Activated T-cell treated with anti-CD3 and anti-CD28 coated beads, Interleukin-2, amount 50 U/mL, for 48 hours (primary cell): ENCODE results near the gene MCRIP1.

ENCODE experiments used
- DNase-seq, 2 experiments: peaks; one replicate each; pipeline ENCODE4 v3.0.0-alpha.2; 2020

MCRIP1 gene, protein sequence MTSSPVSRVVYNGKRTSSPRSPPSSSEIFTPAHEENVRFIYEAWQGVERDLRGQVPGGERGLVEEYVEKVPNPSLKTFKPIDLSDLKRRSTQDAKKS

DNA sequence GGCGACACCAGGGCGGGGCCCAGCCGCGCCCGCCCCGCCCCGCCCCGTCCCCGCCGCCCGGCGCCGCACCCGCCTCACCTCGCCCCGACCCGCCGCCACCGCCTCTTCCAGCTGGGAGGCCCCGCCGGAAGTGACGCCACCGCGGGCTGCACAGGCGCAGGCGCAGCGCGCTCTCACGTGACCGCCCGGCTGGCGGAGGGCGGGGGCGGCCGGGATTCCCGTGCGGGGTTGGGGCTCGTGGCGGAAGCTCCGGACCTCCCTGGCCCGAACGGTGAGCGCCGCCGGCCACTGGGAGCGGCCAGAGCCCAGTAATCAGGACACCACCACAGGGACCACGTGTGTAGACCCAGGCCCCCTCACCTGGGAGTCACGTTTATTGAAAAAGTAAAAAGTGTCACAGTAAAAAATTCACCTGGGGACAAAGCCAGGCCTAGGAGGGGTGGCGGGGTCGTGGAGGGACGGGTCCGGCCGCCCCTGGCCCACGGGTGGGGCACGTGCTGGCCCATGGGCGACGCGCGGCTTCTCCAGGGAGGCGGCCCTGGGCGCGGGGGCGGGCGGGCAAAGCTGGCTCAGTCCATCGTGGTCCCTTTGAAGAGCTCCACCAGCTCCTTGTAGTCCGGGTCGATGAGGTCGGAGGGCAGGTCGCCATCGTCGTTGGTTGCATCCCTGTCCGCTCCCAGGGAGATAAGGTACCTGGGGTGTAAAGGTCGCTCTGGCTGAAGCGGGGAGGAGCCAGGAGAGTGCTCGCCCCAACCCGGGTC is at the start of gene MCRIP1:
MCRIP1 (minus strand) TSS at position 132 of the 761 bp plus-strand sequence. CDS start 8,785 bp downstream, outside the sequence.
- peak; percentile 95 to 97 for DNase-seq

DNA sequence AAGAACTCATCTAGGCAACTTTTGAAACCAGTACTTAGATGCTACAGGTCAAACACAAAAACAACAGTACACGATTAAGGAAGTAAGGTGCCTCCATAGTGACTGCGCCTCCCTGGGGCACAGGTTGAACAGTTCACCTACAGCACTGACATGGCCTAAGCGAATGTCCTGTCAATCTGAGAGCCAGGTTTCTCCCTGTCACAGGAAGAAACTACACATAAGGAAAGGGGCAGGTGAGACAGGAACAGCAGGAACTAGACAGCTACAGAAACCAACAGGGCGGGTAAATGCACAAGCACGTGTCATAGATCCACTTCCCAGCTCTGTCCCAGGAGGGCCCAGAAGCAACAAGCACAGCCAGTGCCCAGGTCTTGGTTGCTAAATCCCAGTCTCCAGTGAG is 46.0 kb upstream of the MCRIP1 start:
- DNase-seq = no peak

DNA sequence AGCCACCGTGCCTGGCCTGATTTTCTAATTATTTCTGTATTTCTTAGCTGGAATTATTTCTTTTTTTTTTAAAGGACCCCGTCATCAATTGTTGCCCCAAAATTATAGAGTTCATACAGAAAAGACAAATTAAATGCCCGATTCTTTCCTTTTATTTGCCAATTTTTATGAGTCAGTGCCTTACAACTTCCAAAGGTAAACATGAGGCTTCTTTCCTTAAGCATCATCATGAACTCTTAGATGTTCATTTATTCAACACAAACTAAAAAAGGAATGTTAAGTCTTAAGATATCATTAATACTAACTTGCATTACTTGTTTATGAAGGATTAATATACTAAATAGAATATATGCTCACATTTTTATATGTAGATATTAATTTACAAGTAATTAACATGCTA is 45.2 kb upstream of the MCRIP1 start:
- DNase-seq = no peak

DNA sequence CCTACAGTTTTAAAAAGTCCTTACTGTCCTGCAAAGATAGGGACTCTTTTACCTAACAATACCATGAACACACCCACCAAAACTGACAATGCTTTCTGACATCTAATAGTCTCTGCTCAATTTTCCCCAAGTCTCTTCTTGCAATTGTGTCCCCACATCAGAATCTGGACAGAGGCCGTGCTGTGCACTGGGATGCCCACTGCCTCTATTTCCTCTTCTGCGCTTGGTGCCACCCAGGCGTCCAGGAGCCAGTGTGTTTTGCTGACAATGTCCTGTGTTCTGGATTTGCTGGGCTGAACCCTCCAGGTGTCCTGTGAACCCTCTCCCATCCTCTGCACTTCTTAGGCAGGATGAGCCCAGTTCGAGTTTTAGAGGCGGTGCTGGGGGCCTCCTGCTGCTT is 44.5 kb upstream of the MCRIP1 start:
- DNase-seq = no peak

DNA sequence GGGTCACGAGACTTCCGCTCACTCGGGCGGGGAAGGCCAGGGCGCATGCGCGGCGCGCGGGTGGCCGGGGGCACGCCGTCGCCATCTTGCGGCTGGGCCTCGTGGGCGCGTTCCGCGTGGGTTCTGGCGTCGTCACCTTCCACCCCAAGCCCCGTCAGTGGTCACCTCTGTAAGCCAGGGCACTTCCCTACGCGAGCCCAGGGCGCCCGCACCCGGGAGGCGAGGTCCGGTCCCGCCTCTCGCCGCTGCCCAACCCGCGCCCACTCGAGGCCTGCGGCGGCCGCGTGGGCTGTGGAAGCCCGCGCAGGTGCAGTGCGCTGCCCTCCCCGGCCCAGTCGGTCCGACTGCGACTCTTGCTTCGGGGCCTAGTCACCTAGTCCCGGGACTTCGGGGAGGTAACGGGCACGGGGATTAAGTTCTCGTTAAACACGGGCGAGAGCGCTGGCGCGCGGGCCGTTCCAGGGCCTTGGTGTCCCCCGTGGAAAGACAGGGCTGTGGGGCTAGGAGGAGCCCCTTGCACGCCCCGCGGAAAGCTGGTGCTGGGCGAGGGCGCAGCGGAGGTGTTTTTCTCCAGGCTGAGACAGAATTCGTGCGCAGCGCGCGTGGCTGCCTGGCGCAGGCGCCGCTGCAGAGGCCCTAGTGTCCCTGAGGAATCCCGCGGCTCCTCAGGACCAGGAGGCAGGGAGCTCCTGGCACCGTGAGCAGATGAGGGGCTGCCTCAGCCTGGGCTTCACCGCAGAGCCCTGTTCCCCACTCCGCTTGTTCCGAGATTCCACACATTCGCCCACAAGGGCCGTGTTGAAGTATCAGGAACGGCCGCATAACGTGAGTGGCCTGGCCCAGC is 38.5 kb upstream of the MCRIP1 start:
- DNase-seq = peak; percentile 96

DNA sequence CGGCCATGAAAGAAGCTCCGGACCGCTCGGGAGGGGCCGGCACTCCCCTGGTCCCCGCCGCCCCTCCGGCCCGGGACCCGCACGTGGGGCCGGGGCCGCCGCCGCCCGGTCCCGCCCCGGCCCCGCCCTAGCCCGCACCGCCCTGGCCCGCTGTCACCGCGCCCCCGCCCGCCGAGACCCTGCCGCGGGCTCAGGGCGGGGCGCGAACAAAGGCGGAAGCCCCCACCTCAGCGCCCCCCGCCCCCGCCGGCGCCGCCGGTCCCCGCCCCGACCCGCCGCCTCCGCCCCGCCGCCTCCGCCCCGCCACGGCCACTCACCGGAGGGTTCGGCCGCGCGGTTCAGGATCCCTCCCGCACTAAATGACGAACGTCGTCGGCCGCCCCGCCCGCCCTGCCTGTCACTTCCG is 37.9 kb upstream of the MCRIP1 start, which contains the start of gene ARHGDIA:
ARHGDIA (minus strand) TSS at position 357 of the 406 bp plus-strand sequence. CDS start 1,407 bp downstream, outside the sequence.
- no peak for DNase-seq

DNA sequence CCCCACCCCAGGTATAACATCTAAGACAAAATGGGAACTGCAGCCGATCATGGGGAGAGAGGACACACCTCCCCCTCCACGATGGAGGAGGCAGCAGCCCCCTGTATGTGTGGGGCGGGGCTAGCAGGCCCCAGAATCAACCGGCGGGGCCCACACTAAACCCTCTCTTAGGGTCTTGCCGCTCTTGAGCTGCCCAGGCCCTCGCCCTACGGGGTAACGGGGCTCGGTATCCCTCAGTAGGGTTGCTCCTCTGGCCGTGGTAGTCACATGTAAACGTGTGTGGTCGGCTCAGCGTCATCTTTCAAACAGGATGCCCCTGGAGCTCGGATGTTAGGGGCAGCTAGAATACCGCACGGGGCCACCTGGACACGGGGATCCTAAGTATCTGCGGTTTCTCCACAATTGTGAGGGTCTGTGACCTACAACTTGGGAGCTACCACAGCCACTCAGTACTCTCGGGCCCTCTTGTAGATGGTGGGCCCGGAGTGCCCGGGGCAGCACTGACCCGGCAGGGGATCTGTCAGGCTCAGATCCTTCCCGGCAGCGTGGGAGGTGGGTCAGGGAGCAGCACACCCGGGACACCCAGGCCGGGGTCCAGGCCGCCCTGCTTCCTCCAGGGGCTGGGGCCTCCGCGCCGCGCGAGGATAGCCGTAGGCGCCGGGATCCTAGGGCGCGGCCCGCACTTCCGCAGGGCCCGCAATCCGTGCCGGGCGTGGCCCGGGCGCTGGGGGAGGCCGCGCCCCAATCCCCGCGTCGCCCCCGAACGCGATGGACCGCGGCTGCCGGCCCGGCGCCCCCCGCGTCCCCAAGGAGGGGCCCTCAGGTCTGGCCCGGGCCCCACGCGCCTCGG is 37.3 kb upstream of the MCRIP1 start:
- DNase-seq = peak; percentile 70 to 72

DNA sequence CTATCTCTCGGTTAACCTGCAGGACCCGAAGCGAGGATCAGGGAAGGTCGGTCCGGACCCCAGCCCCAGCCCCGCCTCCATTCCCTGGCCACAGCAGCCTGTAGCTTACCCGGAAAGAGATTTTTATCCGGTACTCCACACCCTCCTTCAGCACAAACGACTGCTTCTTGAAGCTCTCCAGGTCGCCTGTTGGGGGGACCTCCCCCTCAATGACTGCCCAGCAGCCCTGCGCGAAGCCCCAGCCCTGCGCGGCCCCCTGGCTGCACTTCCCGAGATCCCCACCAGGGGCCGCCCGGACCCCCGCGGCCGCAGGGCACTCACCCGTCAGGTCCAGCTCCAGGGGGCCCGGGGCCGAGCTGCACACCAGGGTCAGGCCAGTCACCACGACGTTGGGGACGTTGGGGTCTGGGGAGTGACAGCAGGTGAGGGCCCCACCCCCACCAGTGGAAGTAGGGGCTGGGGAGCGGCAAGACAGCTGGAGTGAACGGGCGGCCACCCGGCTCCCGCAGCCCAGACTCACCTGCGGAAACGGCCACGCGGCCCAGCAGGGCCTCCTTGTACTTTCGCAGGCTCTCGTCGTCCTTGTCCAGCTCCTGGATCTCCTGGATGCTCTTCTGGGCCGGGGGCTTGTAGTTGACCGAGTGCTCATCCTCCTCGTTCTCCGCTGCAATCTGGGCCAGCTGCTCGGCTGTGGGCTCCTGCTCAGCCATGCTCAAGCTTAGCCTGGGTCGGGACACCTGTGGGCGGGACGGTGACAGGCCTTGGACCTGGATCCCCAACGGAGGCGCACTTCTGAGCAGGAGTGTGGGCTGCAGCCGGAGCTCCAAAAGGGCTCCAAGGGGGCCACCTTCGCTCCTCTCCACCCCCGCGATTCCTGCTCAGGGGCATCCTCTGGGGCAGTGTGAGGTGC is 36.4 kb upstream of the MCRIP1 start:
- peak; percentile 75 to 77 for DNase-seq

DNA sequence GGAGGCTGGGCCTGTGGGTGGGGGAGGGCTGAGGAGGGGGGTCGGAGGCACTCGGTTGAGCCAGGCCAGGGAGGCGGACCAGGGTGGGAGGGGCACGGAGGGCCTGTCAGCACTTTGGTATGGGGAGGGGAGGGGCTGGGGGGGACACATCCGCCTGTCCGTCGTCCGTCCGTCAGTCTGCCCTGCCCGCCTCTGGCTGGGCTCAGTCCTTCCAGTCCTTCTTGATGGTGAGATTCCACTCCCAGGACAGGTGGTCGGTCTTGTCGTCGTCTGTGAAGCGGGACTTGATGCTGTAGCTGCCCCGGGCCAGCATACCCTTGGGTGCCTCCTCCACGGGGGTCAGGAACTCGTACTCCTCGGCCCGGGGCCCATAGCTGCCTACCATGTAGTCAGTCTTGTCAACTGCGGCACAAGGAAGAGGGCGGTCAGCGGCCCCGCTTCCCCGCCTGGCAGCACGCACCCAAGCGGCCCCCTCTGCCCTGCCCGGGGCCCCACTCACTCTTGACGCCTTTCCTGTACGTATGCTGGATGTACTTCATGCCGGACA is 35.7 kb upstream of the MCRIP1 start:
- DNase-seq = no peak

DNA sequence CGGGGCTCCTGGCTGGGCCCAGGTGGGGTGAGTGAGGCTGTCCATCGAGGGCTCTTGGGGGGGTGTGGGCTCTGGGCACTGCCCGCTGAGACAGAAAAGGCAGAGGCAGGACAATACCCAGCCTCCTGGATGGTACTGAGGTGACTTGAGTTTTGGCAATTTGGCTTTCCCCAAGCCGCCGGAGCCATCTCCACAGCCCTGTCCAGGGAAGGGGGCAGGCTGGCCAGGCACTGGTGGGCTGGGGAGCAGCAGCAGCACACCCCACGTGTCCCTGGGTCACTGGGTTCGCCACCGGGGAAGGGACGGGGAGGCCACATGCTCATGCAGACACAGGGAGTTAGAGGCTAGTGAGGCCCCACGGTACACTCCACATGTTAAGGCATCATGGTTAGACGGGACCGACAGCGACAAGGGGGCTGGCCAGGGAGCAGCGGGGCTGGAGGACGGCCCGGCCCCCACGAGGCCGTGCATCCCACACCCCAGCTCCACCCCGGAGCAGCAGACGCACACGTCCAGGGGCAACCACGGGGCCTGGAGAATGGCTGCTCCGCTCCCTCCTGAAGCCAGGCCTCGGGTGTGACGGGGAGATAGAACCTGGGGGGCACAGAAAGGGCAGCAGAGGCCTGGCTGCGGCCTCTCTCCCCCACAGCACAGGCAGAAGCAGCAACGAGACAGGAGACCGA is 35.0 kb upstream of the MCRIP1 start:
- DNase-seq = no peak

DNA sequence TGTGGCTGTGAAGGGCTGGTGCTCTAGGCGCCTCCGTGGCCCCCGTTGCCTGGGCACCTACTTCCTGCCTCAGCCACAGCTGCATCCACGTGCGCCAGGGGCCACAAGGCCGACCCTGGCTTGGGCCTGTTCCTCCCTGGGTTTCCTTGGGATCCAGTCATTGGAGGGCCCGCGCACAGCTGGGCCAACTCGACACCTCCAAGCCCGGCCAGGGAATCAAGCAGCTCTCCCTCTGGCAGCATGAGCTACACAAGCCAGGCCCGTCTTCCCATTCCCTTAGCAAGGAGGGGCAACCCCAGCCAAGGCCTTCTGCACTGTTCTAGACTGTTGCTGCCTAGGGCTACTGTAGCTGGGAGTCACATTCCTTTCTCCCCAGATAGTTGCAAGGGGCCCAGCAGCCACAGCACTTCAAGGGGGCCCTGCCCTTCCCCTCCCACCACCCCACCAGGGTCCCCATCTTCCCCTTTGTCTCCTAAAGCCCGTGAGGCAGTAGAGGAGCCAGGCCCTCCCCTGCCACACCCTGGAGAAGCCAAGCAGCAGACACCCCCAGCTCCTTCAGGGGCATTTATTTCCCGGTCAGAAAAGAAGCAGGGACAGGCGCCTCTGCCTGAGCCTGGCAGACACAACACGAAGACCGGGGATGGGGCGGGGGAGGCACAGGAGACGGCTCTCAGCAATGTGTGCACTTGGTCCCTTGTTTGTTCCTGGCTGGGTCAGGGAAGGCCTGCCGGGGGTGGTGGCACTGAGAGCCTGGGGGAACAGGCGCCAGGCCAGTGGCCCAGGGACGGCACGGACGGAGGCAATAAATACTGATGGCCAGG is 34.3 kb upstream of the MCRIP1 start:
- peak in 1 of 2 experiments; percentile 57 for DNase-seq

DNA sequence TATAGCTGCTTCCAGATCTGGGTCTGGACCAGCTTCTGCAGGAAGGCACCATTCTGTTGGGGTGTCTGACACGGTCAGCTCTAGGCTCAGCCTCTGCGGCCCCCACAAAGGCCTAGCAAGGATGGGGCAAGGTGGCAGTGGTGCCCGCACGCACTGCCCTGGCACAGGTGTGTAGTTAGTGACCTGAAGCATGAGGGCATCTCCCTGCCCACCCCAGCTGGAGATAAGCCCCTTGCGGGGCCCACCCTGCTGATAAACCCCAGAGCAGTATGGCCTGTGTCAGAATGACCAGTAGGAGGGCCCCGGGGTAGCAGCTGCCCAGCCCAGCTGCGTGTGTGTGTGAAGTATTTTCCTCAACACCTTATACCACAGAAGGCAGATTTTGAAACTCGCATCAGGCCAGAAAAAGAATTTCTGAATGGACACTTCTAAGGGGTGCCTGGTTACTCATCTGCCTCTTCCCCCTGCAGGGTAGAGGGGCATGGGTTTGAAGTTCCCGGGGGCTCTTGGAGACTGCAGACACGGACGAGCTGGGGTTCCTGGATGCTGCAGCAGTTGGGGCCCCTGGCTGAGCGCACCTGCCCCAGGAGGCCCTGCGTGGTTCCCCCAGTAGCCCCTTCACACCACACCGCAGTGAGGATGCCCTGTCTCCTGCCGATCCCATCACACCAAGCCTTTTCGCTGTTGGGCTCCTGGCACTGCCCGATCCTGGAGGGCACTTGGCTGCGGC is 33.5 kb upstream of the MCRIP1 start:
- DNase-seq = peak in 1 of 2 experiments; percentile 46

DNA sequence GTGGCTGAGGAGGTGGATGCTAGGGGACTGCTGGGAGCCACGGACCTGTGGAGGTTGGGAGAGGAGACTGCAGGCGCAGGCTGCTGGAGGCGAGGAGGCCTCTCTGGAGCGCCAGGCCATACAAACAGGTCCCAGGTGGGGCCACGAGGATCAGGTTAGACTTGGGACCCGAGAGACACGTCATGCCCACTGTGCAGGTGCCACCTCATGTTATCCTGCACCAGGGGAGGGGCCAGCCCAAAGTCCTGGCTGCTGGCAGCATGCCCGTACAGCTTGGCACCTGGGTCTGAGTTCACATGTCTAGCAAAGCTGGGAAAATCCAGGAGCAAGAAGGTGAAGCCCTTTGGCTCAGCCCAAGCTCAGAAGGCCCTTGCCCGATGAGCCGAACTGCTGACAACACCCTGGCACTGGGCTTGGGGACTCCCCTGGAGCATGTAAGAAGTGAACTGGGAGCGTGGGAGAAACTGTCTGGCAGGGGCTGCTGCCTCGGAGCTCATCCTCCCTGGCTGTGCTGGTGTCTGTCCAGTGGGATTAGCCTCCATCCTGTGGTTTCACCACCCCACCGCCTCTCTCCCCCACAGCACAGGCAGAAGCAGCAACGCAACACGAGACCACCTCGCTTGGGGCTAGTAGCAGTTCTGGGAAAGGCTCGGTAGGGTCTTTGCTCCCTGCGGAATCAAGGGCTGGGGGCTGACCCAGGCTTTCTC is 32.8 kb upstream of the MCRIP1 start:
- DNase-seq = peak; percentile 53 to 56

DNA sequence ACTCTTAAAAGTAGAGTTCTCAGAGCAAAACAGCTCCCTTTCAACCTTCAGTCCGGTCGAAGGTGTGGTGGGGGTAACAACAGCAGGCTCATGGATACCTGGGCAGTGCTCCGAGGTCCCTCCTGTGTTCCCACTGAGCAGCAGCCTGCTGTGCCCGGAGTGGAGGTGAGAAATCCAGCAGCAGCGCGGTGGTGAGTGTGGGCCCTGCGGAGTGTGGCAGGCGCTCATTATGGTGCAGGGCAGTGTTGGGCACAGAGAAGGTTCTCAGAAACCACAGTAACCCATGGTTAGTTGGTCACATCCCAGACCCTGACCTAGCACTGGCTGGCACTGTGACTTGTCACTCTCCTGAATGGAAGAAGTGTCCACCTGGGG is 32.3 kb upstream of the MCRIP1 start:
- peak in 1 of 2 experiments; percentile 36 for DNase-seq

DNA sequence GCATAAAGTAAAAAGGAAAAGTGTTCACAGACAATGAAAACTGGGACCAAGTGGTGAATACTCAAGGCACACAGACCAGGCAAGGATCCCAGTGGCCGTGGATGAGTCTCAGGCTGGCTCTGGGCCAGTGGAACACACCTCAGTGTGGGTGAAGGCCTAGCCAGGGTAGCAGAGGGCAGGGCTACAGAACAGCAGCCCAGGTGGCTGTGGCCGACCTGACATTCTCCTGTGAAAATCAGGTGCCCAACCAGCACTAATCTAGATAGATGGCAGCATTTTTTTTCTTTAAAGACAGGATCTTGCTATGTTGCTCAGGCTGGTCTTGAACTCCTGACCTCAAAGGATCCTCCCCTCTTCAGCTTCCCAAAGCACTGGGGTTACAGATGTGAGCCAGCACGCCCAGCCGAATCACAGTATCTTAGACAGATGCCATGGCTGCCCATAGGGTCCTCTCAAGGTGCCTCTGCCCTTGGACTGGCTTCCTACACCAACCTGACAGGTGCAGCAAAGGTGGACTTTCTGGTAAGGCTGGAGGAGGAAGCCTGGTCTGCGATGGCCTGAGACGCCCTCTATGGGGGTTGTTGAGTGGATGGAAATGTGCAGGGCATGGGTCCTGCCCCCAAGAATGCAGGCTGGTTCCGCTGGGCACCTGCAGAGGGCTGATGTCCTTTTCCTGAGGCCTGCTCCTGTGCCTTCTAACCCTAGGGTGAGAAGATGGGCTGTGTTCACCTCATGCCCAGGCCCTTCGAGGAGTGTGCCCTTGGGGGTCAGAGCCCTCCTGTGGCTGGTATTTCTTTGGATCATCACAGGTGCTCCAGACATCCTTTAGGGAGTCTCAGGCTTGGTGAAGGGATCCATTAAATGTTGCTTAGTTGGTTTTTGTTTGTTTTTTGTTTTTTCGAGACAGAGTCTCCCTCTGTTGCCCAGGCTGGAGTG is 31.0 kb upstream of the MCRIP1 start:
- no peak for DNase-seq

DNA sequence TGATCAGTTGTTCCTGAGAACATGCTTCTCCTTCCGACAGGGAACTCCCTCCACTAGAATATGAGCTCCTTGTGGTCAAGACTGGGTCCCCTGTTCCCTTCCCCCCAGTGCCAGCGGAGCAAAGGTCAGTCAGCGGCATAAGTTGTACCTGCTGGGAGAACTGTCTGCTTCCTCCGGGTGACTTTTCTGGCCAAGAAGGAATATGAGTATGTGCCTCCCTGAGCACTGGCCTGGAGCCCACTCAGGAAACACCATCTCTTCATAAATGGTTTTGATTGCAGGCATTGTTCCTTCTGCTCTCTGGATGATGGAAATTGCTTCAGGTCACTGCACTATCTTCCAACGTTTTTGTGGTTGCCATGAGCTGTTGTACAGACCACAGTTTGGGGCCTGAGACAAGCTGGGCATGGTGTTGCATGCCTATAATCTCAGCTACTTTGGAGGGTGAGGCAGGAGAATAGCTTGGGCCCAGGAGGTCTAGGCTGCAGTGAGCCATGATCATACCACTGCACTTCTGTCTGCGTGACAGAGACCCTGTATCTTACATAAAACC is 30.1 kb upstream of the MCRIP1 start:
- no peak for DNase-seq
